ENCODE results near the gene ZNF830.

Gene ZNF830

GRCh38 chr17:35011671-35012216, 50.4 kb downstream of the ZNF830 start:
- Histone ChIP-seq H3K9ac (ENCODE audit: low read depth, low read length) (no peak overlapping the region), H3K4me3 (ENCODE audit: low read length) (no peak overlapping the region), H3K36me3 (ENCODE audit: insufficient read depth, low read length) (peaks cover 63% of the 10 kb centered on the region), H3K9me3 (replicated peaks; ENCODE audit: low read length) (no peaks in the 10 kb centered on the region), H3K4me1 (ENCODE audit: control insufficient read depth, insufficient read depth, low read length) (no peaks in the 10 kb centered on the region), H3K4me2 (ENCODE audit: low read length) (no peak overlapping the region), H3K27me3 (ENCODE audit: control insufficient read depth, insufficient read depth, low read length) (no peaks in the 10 kb centered on the region)
